ENCODE measurements around the gene TCTN2. TPM values are rescaled to one million over a fixed set of nuclear protein-coding genes. Genes with fewer than 3 reads are reported as not detected.

Gene TCTN2
- total and polyA plus RNA-seq, 9 of the 15 experiments (the other 6 are each of a cell fraction or from before 2014, with no cell fraction given), result 0.58 to 5.5 (median 3.6) TPM

- TF ChIP-seq ZBTB8A (IDR thresholded peaks at IDR 0.05; ENCODE audit: partially characterized antibody) (no peak), ZBTB11 (CRISPR knock-in tag; IDR thresholded peaks at IDR 0.05) (peak; percentile 82 to 96 (median 85); a peak in 5 of 6 replicates), HSF4 (CRISPR knock-in tag; IDR thresholded peaks at IDR 0.05; ENCODE audit: borderline replicate concordance) (no peak), YY1 (IDR thresholded peaks at IDR 0.05; ENCODE audit: borderline replicate concordance in 1 of 3, control insufficient read depth in 1 of 3, extremely low read depth in 1 of 3, insufficient read depth in 3 of 3, insufficient read length in 1 of 3, insufficient replicate concordance in 2 of 3, low read depth in 1 of 3, low read length in 2 of 3) (peak; percentile 55 to 93 (median 88)), ATF4 (CRISPR knock-in tag; IDR thresholded peaks at IDR 0.05) (no peak), ZNF445 (CRISPR knock-in tag; IDR thresholded peaks at IDR 0.05; ENCODE audit: low read depth) (no peak), ZEB2 (IDR thresholded peaks at IDR 0.05) (no peak), MTA3 (IDR thresholded peaks at IDR 0.05; ENCODE audit: borderline replicate concordance) (peak; percentile 85), CCAR2 (IDR thresholded peaks at IDR 0.05; ENCODE audit: low read depth, low read length) (no peak), KDM1A (IDR thresholded peaks at IDR 0.05) (no peak), TRIM25 (IDR thresholded peaks at IDR 0.05; ENCODE audit: borderline replicate concordance) (no peak), MXI1 (IDR thresholded peaks at IDR 0.05; ENCODE audit: low read depth, low read length) (peak; percentile 97), ZNF24 (IDR thresholded peaks at IDR 0.05) (peak; percentile 36; the same call in 1 of the 2 replicates), SIN3A (IDR thresholded peaks at IDR 0.05; ENCODE audit: borderline replicate concordance in 2 of 2, control insufficient read depth in 1 of 2, low read depth in 2 of 2, low read length in 2 of 2) (peak; percentile 98 to 99), ASH1L (IDR thresholded peaks at IDR 0.05; ENCODE audit: borderline replicate concordance, low read depth, partially characterized antibody) (no peak), ZNF140 (CRISPR knock-in tag; IDR thresholded peaks at IDR 0.05) (no peak), RB1 (IDR thresholded peaks at IDR 0.05; ENCODE audit: low read depth) (peak; percentile 85), BRD4 (IDR thresholded peaks at IDR 0.05) (peak; percentile 63; the same call in 1 of the 2 replicates), SAP30 (IDR thresholded peaks at IDR 0.05; ENCODE audit: borderline replicate concordance, insufficient read depth, low read depth, low read length, poor library complexity, severe bottlenecking) (peak; percentile 91)
Measured at GRCh38 chr12:123633379-123634141, 37.4 kb upstream of the TCTN2 start, which contains the start of the genes EIF2B1 and GTF2H3 (continued).

All from K562 (cell line).